CD4-positive, alpha-beta T cell (primary cell): ENCODE measurements around the gene GALNT7. TPM values are rescaled to one million over a fixed set of nuclear protein-coding genes. Genes with fewer than 3 reads are reported as not detected.

Experiments used
- ATAC-seq: fragments of 200-7000 bp; cut with Tn5 transposase; one replicate; pipeline ENCODE4 v1.10.0; 2022; ENCODE audit warnings: mild to moderate bottlenecking; ENCODE audit not compliant: poor library complexity
- CTCF ChIA-PET: fragments of 350-600 bp; sonication (Branson Sonifier 250); formaldehyde crosslinking; loops from one replicate; lab custom pipeline; 2021; ENCODE audit warnings: antibody characterized with exemption, inconsistent platforms; lab: Charles Lee
- POLR2A ChIA-PET: fragments of 350-600 bp; sonication (Branson Sonifier 250); formaldehyde crosslinking; loops from one replicate; lab custom pipeline; 2021; ENCODE audit warnings: antibody characterized with exemption, inconsistent platforms; lab: Charles Lee
- DNase-seq, 14 experiments: peaks; one replicate each; pipeline ENCODE4 v3.0.0-alpha.2; 2013 to 2020; ENCODE audit warnings: mixed read lengths in 2 of 14
- H3K27ac ChIP-seq, 2 donors: one replicate each; pipeline versions ENCODE4 v1.5.1 to v1.7.0; 2013; ENCODE audit warnings: low read length in 2 of 2, low read depth in 1 of 2, mild to moderate bottlenecking in 1 of 2
- H3K27me3 ChIP-seq, 2 experiments: 1 replicate in 1 of 2; 2 replicates in 1 of 2; pipeline versions ENCODE4 v1.6.1 to v1.7.0; 2013; ENCODE audit warnings: low read length in 2 of 2, control low read depth in 1 of 2, mild to moderate bottlenecking in 1 of 2, moderate library complexity in 1 of 2; ENCODE audit not compliant: insufficient read depth in 2 of 2, control insufficient read depth in 1 of 2
- H3K36me3 ChIP-seq: one replicate; pipeline ENCODE4 v1.6.1; 2013; ENCODE audit warnings: low read length, control low read depth; ENCODE audit not compliant: insufficient read depth
- H3K4me1 ChIP-seq: one replicate; pipeline ENCODE4 v1.6.1; 2013; ENCODE audit warnings: low read length, control low read depth; ENCODE audit not compliant: insufficient read depth
- H3K4me3 ChIP-seq: one replicate; pipeline ENCODE4 v1.5.1; 2013; ENCODE audit warnings: mild to moderate bottlenecking, low read length, moderate library complexity
- H3K9me3 ChIP-seq, 2 experiments: 1 replicate in 1 of 2; 2 replicates in 1 of 2; pipeline versions ENCODE4 v1.6.1 to v1.7.0; 2013; ENCODE audit warnings: low read length in 2 of 2, mild to moderate bottlenecking in 2 of 2, control low read depth in 1 of 2, moderate library complexity in 1 of 2; ENCODE audit not compliant: control insufficient read depth in 1 of 2, insufficient read depth in 1 of 2
- H3K27ac Mint-ChIP-seq: one replicate; pipeline ENCODE4 v1.8.0; 2020; ENCODE audit warnings: mixed read lengths
- H3K27me3 Mint-ChIP-seq: one replicate; pipeline ENCODE4 v1.8.0; 2021; ENCODE audit warnings: mixed read lengths
- H3K36me3 Mint-ChIP-seq: one replicate; pipeline ENCODE4 v1.8.0; 2021; ENCODE audit warnings: low read depth, mixed read lengths
- H3K4me1 Mint-ChIP-seq: one replicate; pipeline ENCODE4 v1.8.0; 2021; ENCODE audit warnings: low read depth, mixed read lengths
- H3K4me3 Mint-ChIP-seq: one replicate; pipeline ENCODE4 v1.8.0; 2020; ENCODE audit warnings: mild to moderate bottlenecking, mixed read lengths
- H3K9me3 Mint-ChIP-seq: one replicate; pipeline ENCODE4 v1.8.0; 2020; ENCODE audit warnings: mixed read lengths
- CTCF ChIP-seq: fragments of 200-600 bp; IDR thresholded peaks from one replicate; pipeline ENCODE4 v1.8.0; 2022; ENCODE audit warnings: antibody characterized with exemption, mild to moderate bottlenecking
- intact Hi-C, 2 experiments: fragments of 100-400 bp; cut with DNase I in 1 of 2; cut with micrococcal nuclease in 1 of 2; formaldehyde crosslinking; loops; one replicate each; pipeline versions ENCODE4 v1.15.1 to v1.9.0; 2023 to 2025; cut with DNase I, micrococcal nuclease
- total RNA-seq, 174 experiments: library from RNA in 2 of 174; stranded (reverse) in 2 of 174; gene quantifications; one replicate each; pipeline ENCODE4 v1.2.3 and lab custom pipeline; 2021 to 2026

The GALNT7 gene
- total RNA-seq, 2 experiments from 2014 or later = 4.6 to 4.8 TPM

GRCh38 chr4:173152104-173152503, 16.5 kb upstream of the GALNT7 start:
- H3K4me1 Mint-ChIP-seq = no peaks in the 10 kb centered on the region
- H3K27me3 Mint-ChIP-seq = no peaks in the 10 kb centered on the region
- ATAC-seq (no peak), DNase-seq (no peak)
- Histone ChIP-seq H3K27ac (no peak overlapping the region), H3K4me1 (no peaks in the 10 kb centered on the region), H3K36me3 (no peaks in the 10 kb centered on the region), H3K4me3 (no peak overlapping the region), H3K27me3 (no peaks in the 10 kb centered on the region), H3K9me3 (no peaks in the 10 kb centered on the region)
- POLR2A ChIA-PET = no interaction called here
- no peak for TF ChIP-seq CTCF
- CTCF ChIA-PET = no interaction called here
- no peak overlapping the region for H3K27ac Mint-ChIP-seq
- H3K9me3 Mint-ChIP-seq = no peaks in the 10 kb centered on the region
- H3K4me3 Mint-ChIP-seq = no peak overlapping the region
- intact Hi-C loops = no loop called here
- no peaks in the 10 kb centered on the region for H3K36me3 Mint-ChIP-seq

- Histone ChIP-seq H3K9me3 (no peaks in the 10 kb centered on the region), H3K27ac (no peak overlapping the region), H3K36me3 (no peaks in the 10 kb centered on the region), H3K4me1 (no peaks in the 10 kb centered on the region), H3K4me3 (no peak overlapping the region), H3K27me3 (no peaks in the 10 kb centered on the region)
- H3K27me3 Mint-ChIP-seq = no peaks in the 10 kb centered on the region
- TF ChIP-seq CTCF = no peak
- intact Hi-C loops = no loop called here
- no peaks in the 10 kb centered on the region for H3K4me1 Mint-ChIP-seq
- no peak overlapping the region for H3K27ac Mint-ChIP-seq
- DNase-seq (no peak), ATAC-seq (no peak)
- H3K4me3 Mint-ChIP-seq = no peak overlapping the region
- POLR2A ChIA-PET = no interaction called here
- H3K36me3 Mint-ChIP-seq = no peaks in the 10 kb centered on the region
- CTCF ChIA-PET = no interaction called here
- no peaks in the 10 kb centered on the region for H3K9me3 Mint-ChIP-seq
Observed at GRCh38 chr4:173153445-173153844, 15.2 kb upstream of the GALNT7 start.

- TF ChIP-seq CTCF = no peak
- no peak overlapping the region for H3K27ac ChIP-seq
- H3K9me3 ChIP-seq = no peaks in the 10 kb centered on the region
- DNase-seq (no peak), ATAC-seq (no peak)
- Mint-ChIP-seq H3K9me3 (no peaks in the 10 kb centered on the region), H3K4me1 (no peaks in the 10 kb centered on the region), H3K36me3 (no peaks in the 10 kb centered on the region), H3K27me3 (no peaks in the 10 kb centered on the region), H3K4me3 (no peak overlapping the region), H3K27ac (no peak overlapping the region)
- H3K4me3 ChIP-seq = no peak overlapping the region
- no peaks in the 10 kb centered on the region for H3K36me3 ChIP-seq
- intact Hi-C loops = loop anchor here in 1 of 2 experiments (10.0 kb wide), 2 partner anchors 215 to 1125 kb away; partner anchors contain the start of genes CEP44, FBXO8 and SAP30
- ChIA-PET CTCF (no interaction called here), POLR2A (no interaction called here)
- no peaks in the 10 kb centered on the region for H3K4me1 ChIP-seq
- H3K27me3 ChIP-seq = no peaks in the 10 kb centered on the region
Observed at GRCh38 chr4:173159791-173160190, 8.8 kb upstream of the GALNT7 start.
